HCT116 (cell line): ENCODE results near the gene NACAD. TPM values are rescaled to one million over a fixed set of nuclear protein-coding genes. Genes with fewer than 3 reads are reported as not detected.

Source experiments
- ATAC-seq: fragments of 200-7000 bp; cut with Tn5 transposase; 2 replicates; pipeline ENCODE4 v1.9.1; 2020; ENCODE audit warnings: mild to moderate bottlenecking, moderate library complexity
- BruUV-seq: library from RNA; stranded (reverse); fragments of 400-500 nt; replicated peaks from 2 replicates; lab custom pipeline; 2021; lab: Mats Ljungman, UMichigan
- CTCF ChIA-PET: fragments of 300-600 bp; sonication (Branson Sonifier 250); formaldehyde crosslinking; loops from one replicate; lab custom pipeline; 2021; ENCODE audit warnings: antibody characterized with exemption; lab: Charles Lee
- POLR2A ChIA-PET: fragments of 300-600, 350-600 bp; sonication (Branson Sonifier 250); formaldehyde crosslinking; loops from one replicate; lab custom pipeline; 2021; ENCODE audit warnings: antibody characterized with exemption; lab: Charles Lee
- RAD21 ChIA-PET, 2 experiments: fragments of 300-600 bp; sonication (Branson Sonifier 250); formaldehyde crosslinking; loops; one replicate each; lab custom pipeline; 2023; ENCODE audit warnings: low total read pairs in 2 of 2; ENCODE audit not compliant: uncharacterized antibody in 2 of 2, unreplicated experiment in 2 of 2, low non-redundant PET in 1 of 2; lab: Charles Lee
- DNase-seq: peaks from one replicate; pipeline ENCODE4 v3.0.0-alpha.2; 2010; ENCODE audit warnings: low read depth, low spot score
- H2AFZ ChIP-seq: fragments of 200-600 bp; shearing (Covaris generic), sonication (generic); 2 replicates; pipeline ENCODE4 v1.6.1; 2017; ENCODE audit warnings: low read depth, mixed run types, mixed read lengths, antibody characterized with exemption, low read length; ENCODE audit not compliant: poor library complexity, severe bottlenecking
- H3K27ac ChIP-seq: 2 replicates; pipeline ENCODE4 v1.5.1; 2012; ENCODE audit warnings: low read depth, low read length
- H3K27me3 ChIP-seq: fragments of 200-600 bp; sonication (generic); 2 replicates; pipeline ENCODE4 v1.6.1; 2016; ENCODE audit warnings: mixed run types, low read length, mixed read lengths; ENCODE audit not compliant: insufficient read depth
- H3K36me3 ChIP-seq, 2 experiments: fragments of 200-500 bp in 1 of 2; fragments of 200-600 bp in 1 of 2; sonication (Bioruptor generic) in 1 of 2; sonication (generic) in 1 of 2; 2 replicates each; pipeline versions ENCODE4 v1.5.1 to v1.6.1; 2014 to 2016; ENCODE audit warnings: low read length in 2 of 2, inconsistent platforms in 1 of 2, mixed read lengths in 1 of 2, mixed run types in 1 of 2; ENCODE audit not compliant: insufficient read depth in 2 of 2, control insufficient read depth in 1 of 2
- H3K4me1 ChIP-seq, 2 experiments: fragments of 200-600 bp in 1 of 2; sonication (generic) in 1 of 2; 2 replicates each; pipeline versions ENCODE4 v1.5.1 to v1.6.1; 2012 to 2017; ENCODE audit warnings: low read length in 2 of 2, inconsistent platforms in 1 of 2, mild to moderate bottlenecking in 1 of 2, mixed read lengths in 1 of 2, mixed run types in 1 of 2, moderate library complexity in 1 of 2; ENCODE audit not compliant: insufficient read depth in 2 of 2, control insufficient read depth in 1 of 2
- H3K4me2 ChIP-seq: fragments of 200-600 bp; sonication (generic); 2 replicates; pipeline ENCODE4 v1.6.1; 2017; ENCODE audit warnings: mixed run types, low read length, mixed read lengths
- H3K4me3 ChIP-seq, 2 experiments: fragments of 200-600 bp in 1 of 2; sonication (generic) in 1 of 2; replicated peaks in 1 of 2; 2 replicates each; pipeline ENCODE4 v1.5.1; 2011 to 2016; ENCODE audit warnings: low read length in 2 of 2, control low read depth in 1 of 2, low read depth in 1 of 2, mild to moderate bottlenecking in 1 of 2, mixed read lengths in 1 of 2, mixed run types in 1 of 2
- H3K79me2 ChIP-seq: fragments of 200-600 bp; sonication (generic); 2 replicates; pipeline ENCODE4 v1.6.1; 2017; ENCODE audit warnings: mild to moderate bottlenecking, mixed run types, low read length, moderate library complexity, mixed read lengths; ENCODE audit not compliant: insufficient read depth
- H3K9ac ChIP-seq: fragments of 200-600 bp; sonication (generic); 2 replicates; pipeline ENCODE4 v1.6.1; 2016; ENCODE audit warnings: low read length, mixed read lengths
- H3K9me2 ChIP-seq: fragments of 200-600 bp; sonication (generic), shearing (Covaris generic); 2 replicates; pipeline ENCODE4 v1.6.1; 2017; ENCODE audit warnings: mixed run types, mild to moderate bottlenecking, moderate library complexity; ENCODE audit not compliant: insufficient read depth
- H3K9me3 ChIP-seq, 2 experiments: fragments of 200-500 bp in 1 of 2; fragments of 200-600 bp in 1 of 2; sonication (Bioruptor generic) in 1 of 2; sonication (generic) in 1 of 2; 2 replicates each; pipeline ENCODE4 v1.6.1; 2014 to 2017; ENCODE audit warnings: low read length in 2 of 2, mixed read lengths in 2 of 2, inconsistent platforms in 1 of 2, low read depth in 1 of 2, mild to moderate bottlenecking in 1 of 2, mixed run types in 1 of 2, moderate library complexity in 1 of 2; ENCODE audit not compliant: control insufficient read depth in 1 of 2, insufficient read depth in 1 of 2
- H4K20me1 ChIP-seq: fragments of 200-600 bp; sonication (generic), shearing (Covaris generic); 2 replicates; pipeline ENCODE4 v1.6.1; 2017; ENCODE audit warnings: mixed run types, mild to moderate bottlenecking, moderate library complexity; ENCODE audit not compliant: insufficient read depth
- ELF1 ChIP-seq: IDR thresholded peaks from 2 replicates; pipeline ENCODE4 v1.6.1; 2012; ENCODE audit warnings: low read depth, borderline replicate concordance
- FOSL1 ChIP-seq: IDR thresholded peaks from 2 replicates; pipeline ENCODE4 v1.6.1; 2012; ENCODE audit warnings: low read depth
- JUND ChIP-seq: IDR thresholded peaks from 2 replicates; pipeline ENCODE4 v1.6.1; 2012
- POLR2AphosphoS5 ChIP-seq: IDR thresholded peaks from 2 replicates; pipeline ENCODE4 v1.6.1; 2011; ENCODE audit warnings: mild to moderate bottlenecking, low read depth, low read length, moderate library complexity
- SRF ChIP-seq: IDR thresholded peaks from 2 replicates; pipeline ENCODE4 v1.6.1; 2012; ENCODE audit warnings: low read depth
- TCF7L2 ChIP-seq: IDR thresholded peaks from 2 replicates; pipeline ENCODE4 v1.7.0; 2011; ENCODE audit warnings: borderline replicate concordance, inconsistent platforms; ENCODE audit not compliant: insufficient read depth, insufficient read length; ENCODE audit errors: extremely low read depth
- YY1 ChIP-seq: IDR thresholded peaks from 2 replicates; pipeline ENCODE4 v1.6.1; 2011; ENCODE audit warnings: low read length, low read depth, moderate library complexity, mild to moderate bottlenecking; ENCODE audit not compliant: insufficient replicate concordance; ENCODE audit errors: extremely low read depth
- ZFX ChIP-seq: fragments of 450-650 bp; IDR thresholded peaks from 2 replicates; pipeline ENCODE4 v1.6.1; 2017
- ZNF274 ChIP-seq: fragments of 200-500 bp; sonication (Bioruptor generic); IDR thresholded peaks from 2 replicates; pipeline ENCODE4 v1.6.1; 2014; ENCODE audit warnings: mild to moderate bottlenecking, low read depth, low read length, inconsistent platforms
- intact Hi-C: fragments of 100-400 bp; cut with micrococcal nuclease; formaldehyde crosslinking; loops from 2 replicates; pipeline ENCODE4 v1.10.0; 2022
- total RNA-seq: library from RNA; stranded (reverse); gene quantifications from one replicate; pipeline ENCODE4 v1.2.1, GENCODE V29; 2021; ENCODE audit not compliant: unreplicated experiment
- TF ChIP-seq, protein P1 (sequence below): IDR thresholded peaks from 2 replicates; pipeline ENCODE4 v1.6.1; 2012; ENCODE audit warnings: low read depth
- TF ChIP-seq, protein P2 (sequence below): IDR thresholded peaks from 2 replicates; pipeline ENCODE4 v1.6.1; 2011; ENCODE audit warnings: mild to moderate bottlenecking, low read length, moderate library complexity; ENCODE audit not compliant: insufficient replicate concordance; ENCODE audit errors: extremely low read depth

NACAD gene
- total RNA-seq, 1 experiment from 2014 or later = 0.05 TPM

DNA sequence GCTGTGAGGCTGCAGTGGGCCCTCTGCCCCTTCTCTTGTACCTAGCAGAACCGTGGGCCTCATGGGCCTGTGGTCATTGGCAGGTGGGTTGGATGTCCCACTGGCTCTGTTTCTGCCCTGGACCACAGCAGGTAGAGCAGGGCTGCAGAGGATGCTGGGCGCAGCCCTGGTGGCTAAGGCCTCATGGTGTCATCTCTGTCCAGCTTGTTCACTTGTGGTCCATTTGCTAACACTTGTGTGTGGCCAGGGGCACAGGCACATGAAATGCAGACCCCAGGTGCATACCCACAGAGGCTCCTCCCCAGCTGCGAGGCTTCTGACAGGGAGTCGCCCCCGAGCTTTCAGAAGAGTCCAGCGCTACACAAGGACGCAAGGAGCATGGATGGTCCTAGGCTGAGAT, 45.1 kb upstream of the NACAD start:
- Histone ChIP-seq H3K36me3 (no peaks in the 10 kb centered on the region), H4K20me1 (no peaks in the 10 kb centered on the region), H3K27ac (no peak overlapping the region), H3K27me3 (no peaks in the 10 kb centered on the region), H3K4me2 (no peak overlapping the region), H3K4me1 (no peaks in the 10 kb centered on the region), H3K4me3 (no peak overlapping the region), H3K9me3 (no peaks in the 10 kb centered on the region), H3K9ac (no peak overlapping the region), H3K79me2 (no peaks in the 10 kb centered on the region), H3K9me2 (no peaks in the 10 kb centered on the region), H2AFZ (no peak overlapping the region)
- DNase-seq (no peak), ATAC-seq (no peak)
- CTCF ChIA-PET = no interaction called here
- intact Hi-C loops = no loop called here
- POLR2A ChIA-PET = no interaction called here
- RAD21 ChIA-PET = no interaction called here
- BruUV-seq = no TSS peak
- TF ChIP-seq, protein P1, sequence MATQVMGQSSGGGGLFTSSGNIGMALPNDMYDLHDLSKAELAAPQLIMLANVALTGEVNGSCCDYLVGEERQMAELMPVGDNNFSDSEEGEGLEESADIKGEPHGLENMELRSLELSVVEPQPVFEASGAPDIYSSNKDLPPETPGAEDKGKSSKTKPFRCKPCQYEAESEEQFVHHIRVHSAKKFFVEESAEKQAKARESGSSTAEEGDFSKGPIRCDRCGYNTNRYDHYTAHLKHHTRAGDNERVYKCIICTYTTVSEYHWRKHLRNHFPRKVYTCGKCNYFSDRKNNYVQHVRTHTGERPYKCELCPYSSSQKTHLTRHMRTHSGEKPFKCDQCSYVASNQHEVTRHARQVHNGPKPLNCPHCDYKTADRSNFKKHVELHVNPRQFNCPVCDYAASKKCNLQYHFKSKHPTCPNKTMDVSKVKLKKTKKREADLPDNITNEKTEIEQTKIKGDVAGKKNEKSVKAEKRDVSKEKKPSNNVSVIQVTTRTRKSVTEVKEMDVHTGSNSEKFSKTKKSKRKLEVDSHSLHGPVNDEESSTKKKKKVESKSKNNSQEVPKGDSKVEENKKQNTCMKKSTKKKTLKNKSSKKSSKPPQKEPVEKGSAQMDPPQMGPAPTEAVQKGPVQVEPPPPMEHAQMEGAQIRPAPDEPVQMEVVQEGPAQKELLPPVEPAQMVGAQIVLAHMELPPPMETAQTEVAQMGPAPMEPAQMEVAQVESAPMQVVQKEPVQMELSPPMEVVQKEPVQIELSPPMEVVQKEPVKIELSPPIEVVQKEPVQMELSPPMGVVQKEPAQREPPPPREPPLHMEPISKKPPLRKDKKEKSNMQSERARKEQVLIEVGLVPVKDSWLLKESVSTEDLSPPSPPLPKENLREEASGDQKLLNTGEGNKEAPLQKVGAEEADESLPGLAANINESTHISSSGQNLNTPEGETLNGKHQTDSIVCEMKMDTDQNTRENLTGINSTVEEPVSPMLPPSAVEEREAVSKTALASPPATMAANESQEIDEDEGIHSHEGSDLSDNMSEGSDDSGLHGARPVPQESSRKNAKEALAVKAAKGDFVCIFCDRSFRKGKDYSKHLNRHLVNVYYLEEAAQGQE = no peak
- no peak for TF ChIP-seq YY1
- no peak for TF ChIP-seq ZFX
- TF ChIP-seq ZNF274 = no peak
- TF ChIP-seq JUND = no peak
- TF ChIP-seq FOSL1 = no peak

DNA sequence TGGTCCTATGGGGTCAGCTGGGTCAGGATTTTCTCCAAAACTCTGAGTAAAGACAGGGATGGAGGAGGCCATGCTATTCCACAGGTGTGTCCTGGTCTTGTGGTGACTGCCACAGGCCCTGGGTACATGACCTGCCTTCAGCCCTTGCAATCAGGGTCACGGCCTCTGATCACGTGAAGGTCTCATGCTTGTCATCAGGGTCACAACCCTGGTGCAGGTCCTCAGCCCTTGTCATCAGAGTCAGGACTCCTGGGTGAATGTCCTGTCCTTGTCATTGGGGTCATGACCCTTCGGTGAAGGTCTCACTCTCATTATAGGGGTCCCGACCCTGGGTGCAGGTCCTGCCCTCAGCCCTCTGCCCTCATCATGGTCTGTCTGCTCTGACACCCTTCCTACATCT, 44.6 kb upstream of the NACAD start:
- Histone ChIP-seq H3K27me3 (no peaks in the 10 kb centered on the region), H2AFZ (no peak overlapping the region), H3K79me2 (no peaks in the 10 kb centered on the region), H4K20me1 (no peaks in the 10 kb centered on the region), H3K4me3 (no peak overlapping the region), H3K9me3 (no peaks in the 10 kb centered on the region), H3K4me1 (no peaks in the 10 kb centered on the region), H3K36me3 (no peaks in the 10 kb centered on the region), H3K4me2 (no peak overlapping the region), H3K9me2 (no peaks in the 10 kb centered on the region), H3K9ac (no peak overlapping the region), H3K27ac (no peak overlapping the region)
- TF ChIP-seq, protein P2, sequence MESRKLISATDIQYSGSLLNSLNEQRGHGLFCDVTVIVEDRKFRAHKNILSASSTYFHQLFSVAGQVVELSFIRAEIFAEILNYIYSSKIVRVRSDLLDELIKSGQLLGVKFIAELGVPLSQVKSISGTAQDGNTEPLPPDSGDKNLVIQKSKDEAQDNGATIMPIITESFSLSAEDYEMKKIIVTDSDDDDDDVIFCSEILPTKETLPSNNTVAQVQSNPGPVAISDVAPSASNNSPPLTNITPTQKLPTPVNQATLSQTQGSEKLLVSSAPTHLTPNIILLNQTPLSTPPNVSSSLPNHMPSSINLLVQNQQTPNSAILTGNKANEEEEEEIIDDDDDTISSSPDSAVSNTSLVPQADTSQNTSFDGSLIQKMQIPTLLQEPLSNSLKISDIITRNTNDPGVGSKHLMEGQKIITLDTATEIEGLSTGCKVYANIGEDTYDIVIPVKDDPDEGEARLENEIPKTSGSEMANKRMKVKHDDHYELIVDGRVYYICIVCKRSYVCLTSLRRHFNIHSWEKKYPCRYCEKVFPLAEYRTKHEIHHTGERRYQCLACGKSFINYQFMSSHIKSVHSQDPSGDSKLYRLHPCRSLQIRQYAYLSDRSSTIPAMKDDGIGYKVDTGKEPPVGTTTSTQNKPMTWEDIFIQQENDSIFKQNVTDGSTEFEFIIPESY = no peak
- TF ChIP-seq SRF = no peak
- no peak for TF ChIP-seq POLR2AphosphoS5
- no peak for TF ChIP-seq TCF7L2
- TF ChIP-seq JUND = no peak
- no peak for TF ChIP-seq ELF1
- BruUV-seq = no TSS peak
- intact Hi-C loops = no loop called here
- DNase-seq (no peak), ATAC-seq (no peak)
- ChIA-PET RAD21 (no interaction called here), CTCF (no interaction called here), POLR2A (no interaction called here)
